ENCODE measurements around the gene MTERF2.
"Not testable (repeated sequence)": the region's sequence is repeated elsewhere in the genome, so short reads cannot be mapped to it uniquely, and the experiment has no call there.

MTERF2 gene

DNA sequence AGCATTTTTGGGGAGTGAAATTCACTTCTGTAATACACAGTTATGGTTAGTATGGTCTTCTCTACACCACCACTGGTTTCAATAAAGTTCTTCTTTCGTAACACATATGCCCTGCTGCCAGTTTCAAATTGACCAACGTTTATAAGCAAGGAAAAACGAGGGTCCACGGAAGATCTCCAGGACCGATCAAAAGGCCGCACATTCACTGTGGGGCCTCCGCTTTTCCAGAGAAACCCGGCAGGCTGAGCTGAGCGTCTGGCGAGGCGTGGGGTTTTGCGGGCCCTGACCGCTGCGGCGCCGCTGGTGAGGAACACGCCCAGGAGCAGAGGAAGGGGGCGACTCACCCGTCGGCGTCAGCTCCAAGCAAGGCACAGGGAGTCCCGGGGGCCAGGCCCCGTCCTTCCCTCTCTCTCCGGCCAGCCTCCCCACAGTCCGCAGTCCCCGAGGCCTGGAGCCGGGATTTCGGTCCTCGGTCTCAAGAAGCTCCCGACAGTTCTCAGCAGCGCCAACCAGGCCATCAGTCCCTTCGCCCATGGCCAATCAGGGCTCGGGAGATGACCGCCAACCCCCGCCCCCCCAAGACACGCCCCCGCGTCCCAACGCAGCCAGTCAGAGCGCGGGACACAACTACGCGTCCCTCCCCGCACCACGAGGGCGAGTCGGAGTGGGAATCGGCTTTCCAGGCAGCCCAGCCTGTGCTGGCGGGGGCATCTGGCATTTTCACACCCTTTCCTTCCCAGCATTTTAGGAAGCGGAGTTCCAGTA is at the start of gene MTERF2:
Gene MTERF2, minus strand, starts transcription at position 522 of the 765 bp plus-strand sequence. CDS start 8,432 bp downstream, outside the sequence.
- DNase-seq (ENCODE audit: low read depth in 1 of 2, low spot score in 1 of 2), result peak; percentile 50 to 72

GRCh38 chr12:107035733-107036132 is 48.8 kb upstream of the MTERF2 start:
- DNase-seq (ENCODE audit: low read depth in 1 of 2, low spot score in 1 of 2), result no peak

DNA sequence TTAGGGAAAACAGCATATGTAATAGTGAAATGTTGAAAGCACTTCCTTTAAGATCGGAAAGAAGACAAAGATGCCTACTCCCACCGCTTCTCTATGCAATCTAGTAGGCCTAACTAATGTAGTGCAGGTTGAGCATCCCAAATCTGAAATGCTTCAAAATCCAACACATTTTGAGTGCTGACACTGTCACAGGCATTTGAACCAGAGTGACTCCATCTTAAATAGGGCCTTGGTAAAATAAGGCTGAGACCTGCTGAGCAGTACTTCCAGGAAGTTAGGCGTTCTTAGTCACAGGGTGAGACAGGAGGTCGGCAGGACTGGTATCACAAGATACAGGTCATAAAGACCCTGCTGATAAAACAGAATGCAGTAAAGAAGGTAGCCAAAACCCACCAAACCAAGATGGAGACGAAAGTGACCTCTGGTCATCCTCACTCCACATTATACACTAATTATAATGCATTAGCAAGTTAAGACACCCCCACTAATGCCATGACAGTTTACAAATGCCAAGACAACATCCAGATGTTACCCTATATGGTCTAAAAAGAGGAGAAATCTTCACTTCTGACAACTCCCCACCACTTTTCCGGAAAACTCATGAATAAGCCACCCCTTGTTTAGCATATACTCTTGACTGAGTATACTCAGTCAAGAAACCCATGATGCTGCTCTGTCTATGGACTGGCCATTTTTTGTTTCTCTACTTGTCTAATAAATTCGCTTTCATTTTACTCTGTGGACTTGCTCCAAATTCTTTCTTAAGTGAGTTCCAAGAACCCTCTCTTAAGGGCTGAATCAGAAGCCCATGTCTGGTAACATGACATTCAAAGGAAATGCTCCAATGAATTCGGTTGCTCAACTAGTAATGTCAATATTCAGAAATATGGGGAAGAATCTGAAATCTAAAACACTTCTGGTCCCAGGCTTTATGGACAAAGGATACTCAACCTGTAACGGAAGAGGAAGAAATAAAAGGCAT is 47.1 kb upstream of the MTERF2 start:
- no peak for DNase-seq (ENCODE audit: low read depth in 1 of 2, low spot score in 1 of 2)

DNA sequence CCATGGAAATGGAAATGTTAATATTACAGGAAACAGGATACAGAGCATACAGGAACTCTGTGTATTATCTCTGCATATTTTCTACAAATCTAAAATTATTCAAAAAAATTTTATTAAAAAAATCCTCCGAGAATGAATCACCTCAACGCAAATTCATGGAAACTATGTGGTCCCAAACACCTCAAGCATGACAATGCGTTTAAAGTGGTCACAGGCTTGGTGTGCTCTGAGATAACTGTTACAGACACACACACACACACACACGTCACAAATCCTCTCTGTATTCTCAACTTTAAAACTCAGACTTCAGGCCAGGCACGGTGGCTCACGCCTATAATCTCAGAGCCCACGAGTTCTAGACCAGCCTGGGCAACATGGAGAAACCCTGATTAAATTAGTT is 45.3 kb upstream of the MTERF2 start:
- no peak for DNase-seq (ENCODE audit: low read depth in 1 of 2, low spot score in 1 of 2)

DNA sequence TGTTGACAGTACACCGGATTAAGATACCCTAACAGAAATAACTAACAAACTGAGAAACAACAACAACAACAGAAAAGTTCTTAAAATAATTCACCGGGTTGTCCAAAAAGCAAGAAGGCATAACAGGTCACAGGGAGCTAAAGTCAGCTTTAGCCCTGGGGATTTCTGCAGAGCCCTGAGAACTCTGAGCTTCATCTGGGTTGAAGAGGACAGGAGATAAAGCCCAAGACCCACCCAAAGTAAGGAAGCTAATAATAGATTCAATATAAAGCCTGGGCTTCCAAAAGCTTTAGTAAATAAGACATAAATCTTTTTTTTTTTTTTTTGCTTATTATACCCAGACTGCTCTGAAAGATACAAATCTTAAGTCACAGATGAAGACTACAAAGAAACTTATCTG is 44.1 kb upstream of the MTERF2 start:
- no peak for DNase-seq (ENCODE audit: low read depth in 1 of 2, low spot score in 1 of 2)

DNA sequence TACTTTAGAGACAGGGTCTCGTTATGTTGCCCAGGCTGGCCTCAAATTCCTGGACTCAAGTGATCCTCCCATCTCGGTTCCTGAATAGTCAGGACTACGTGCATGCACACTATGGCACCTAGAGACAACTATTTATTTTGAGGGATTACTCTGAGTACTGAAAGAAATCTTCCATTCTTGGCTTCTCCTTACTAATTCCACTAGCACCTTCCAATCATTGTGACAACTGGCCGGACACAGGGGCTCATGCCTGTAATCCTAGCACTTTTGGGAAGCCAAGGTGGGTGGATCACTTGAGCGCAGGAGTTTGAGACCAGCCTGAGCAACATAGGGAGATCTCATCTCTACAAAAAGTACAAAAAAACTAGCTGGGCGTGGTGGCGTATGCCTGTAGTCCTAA is 42.1 kb upstream of the MTERF2 start:
- DNase-seq (ENCODE audit: low read depth in 1 of 2, low spot score in 1 of 2), result no peak

DNA sequence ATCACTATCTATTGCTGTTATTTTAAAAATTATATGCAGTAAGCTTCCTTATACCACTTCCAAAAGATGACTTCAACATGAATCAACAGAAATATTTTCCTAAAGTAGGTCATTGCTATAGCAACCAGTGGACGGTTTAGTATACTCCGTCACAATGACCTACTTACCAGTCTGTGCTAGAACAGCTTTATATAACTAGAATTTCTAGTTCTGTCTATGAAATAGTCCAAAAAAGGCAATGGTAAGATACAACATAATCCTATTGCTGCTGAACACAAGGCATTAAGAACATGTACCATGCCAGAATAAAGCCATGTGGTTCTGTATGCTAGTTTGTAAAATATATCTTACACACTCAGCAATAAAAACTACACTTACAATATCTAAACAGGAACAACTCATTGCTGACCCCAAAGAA is 40.7 kb upstream of the MTERF2 start:
- no peak for DNase-seq (ENCODE audit: low read depth in 1 of 2, low spot score in 1 of 2)

- DNase-seq (ENCODE audit: low read depth in 1 of 2, low spot score in 1 of 2), result no peak
Measured at GRCh38 chr12:107026806-107027635, 40.1 kb upstream of the MTERF2 start.

DNA sequence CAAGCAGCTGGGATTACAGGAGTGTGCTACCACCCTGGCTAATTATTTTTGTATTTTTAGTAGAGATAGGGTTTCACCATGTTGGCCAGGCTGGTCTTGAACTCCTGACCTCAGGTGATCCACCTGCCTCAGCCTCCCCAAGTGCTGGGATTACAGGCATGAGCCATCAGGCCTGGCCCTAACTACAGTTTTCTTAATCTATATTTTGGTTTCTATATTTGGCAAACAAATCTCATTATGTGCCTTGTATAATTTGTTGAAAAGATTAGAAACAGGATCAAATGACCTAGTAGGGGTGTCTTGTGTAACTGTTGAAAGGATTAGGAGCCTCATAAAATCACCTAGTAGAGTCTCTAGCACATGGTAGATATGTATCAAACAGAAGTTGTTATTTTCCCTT is 39.4 kb upstream of the MTERF2 start:
- DNase-seq (ENCODE audit: low read depth in 1 of 2, low spot score in 1 of 2), result not testable (repeated sequence)

- no peak for DNase-seq (ENCODE audit: low read depth in 1 of 2, low spot score in 1 of 2)
Measured at GRCh38 chr12:107025671-107026070, 38.7 kb upstream of the MTERF2 start.

DNA sequence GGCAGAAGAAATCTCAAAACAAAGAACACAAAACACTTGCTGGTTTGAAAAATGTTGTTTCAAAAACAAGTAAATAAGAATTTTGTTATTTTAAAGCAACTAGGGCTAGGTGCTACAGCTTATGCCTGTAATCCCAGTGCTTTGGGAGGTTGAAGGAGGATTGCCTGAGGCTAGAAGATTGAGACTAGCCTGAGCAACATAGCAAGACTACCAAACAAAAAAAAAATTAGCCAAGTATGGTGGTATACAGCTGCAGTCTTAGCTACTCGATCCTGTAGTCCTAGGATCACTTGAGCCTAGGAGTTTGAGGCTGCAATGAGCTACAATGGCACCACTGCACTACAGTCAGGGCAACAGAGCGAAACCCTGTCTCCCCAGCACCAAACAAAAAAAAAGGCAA is 32.6 kb upstream of the MTERF2 start:
- DNase-seq (ENCODE audit: low read depth in 1 of 2, low spot score in 1 of 2), result no peak

GRCh38 chr12:107017042-107017441 is 30.1 kb upstream of the MTERF2 start:
- no peak for DNase-seq (ENCODE audit: low read depth in 1 of 2, low spot score in 1 of 2)

- DNase-seq (ENCODE audit: low read depth in 1 of 2, low spot score in 1 of 2), result no peak
Measured at GRCh38 chr12:107014055-107014454, 27.1 kb upstream of the MTERF2 start.

DNA sequence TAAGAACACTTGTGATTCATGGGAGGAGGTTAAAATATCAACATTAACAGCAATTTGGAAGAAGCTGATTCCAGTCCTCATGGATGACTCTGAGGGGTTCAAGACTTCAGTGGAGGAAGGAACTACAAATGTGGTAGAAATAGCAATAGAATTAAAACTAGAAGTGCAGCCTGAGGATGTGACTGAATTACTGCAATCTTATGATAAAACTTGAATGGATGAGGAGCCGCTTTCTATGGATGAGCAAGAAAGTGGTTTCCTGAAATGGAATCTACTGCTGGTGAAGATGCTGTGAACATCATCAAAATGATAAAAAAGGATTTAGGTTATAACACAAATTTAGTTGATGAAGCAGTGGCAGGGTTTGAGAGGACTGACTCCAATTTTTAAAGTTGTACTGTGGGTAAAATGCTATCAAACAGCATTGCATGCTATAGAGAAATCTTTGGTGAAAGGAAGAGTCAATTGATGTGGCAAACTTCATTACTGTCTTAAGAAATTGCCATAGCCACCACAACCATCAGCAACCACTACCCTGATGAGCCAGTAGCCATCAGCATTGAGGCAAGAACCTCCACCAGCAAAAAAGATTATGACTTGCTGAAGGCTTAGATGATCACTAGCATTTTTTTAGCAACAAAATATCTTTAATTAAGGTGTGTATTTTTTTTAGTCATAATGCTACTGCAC is 25.9 kb upstream of the MTERF2 start:
- no peak for DNase-seq (ENCODE audit: low read depth in 1 of 2, low spot score in 1 of 2)

- DNase-seq (ENCODE audit: low read depth in 1 of 2, low spot score in 1 of 2), result no peak
Measured at GRCh38 chr12:107011519-107011918, 24.6 kb upstream of the MTERF2 start.

DNA sequence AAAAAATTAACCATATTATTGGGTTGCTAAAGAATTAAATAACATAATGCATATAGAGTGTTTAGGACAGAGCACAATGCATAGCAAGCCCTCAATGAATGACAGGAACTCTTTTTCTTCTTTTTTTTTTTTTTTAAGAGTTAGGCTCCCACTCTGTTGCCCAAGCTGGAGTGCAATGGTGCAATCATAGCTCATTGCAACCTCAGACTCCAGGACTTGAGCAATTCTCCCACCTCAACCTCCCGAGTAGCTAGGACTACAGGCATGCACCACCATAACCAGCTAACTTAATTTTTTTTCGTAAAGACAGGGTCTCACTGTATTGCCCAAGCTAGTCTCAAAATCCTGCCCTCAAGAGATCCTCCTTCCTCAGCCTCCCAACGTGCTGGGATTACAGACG is 20.5 kb upstream of the MTERF2 start:
- no peak for DNase-seq (ENCODE audit: low read depth in 1 of 2, low spot score in 1 of 2)

GRCh38 chr12:107002665-107003064 is 15.7 kb upstream of the MTERF2 start:
- DNase-seq (ENCODE audit: low read depth in 1 of 2, low spot score in 1 of 2), result not testable (repeated sequence)

- DNase-seq (ENCODE audit: low read depth in 1 of 2, low spot score in 1 of 2), result no peak
Measured at GRCh38 chr12:106999446-106999845, 12.5 kb upstream of the MTERF2 start.

DNA sequence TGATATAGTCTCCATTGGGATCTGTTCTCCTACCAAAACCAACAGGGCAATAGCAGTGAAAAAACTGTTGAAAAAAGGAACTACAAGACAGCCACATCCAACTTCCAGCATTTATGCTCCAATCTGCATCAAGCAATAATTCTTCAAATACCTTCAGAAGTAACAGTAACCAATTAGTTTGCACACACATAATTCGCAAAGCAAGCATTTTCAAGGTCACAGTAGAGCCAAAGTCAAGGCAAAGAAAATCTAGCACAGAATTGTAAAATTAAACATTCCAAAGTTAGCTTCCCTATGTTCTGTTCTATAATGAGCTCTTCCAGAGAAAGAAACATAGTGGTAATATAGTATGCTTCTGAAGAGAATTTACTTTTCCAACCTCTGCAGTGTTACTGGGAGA is 11.0 kb upstream of the MTERF2 start:
- DNase-seq (ENCODE audit: low read depth in 1 of 2, low spot score in 1 of 2), result no peak

GRCh38 chr12:106996102-106996501 is 9.2 kb upstream of the MTERF2 start:
- DNase-seq (ENCODE audit: low read depth in 1 of 2, low spot score in 1 of 2), result not testable (repeated sequence)

Measured in activated T-helper 1 cell treated with anti-CD3 and anti-CD28 coated beads, Interleukin-2, amount 50 U/mL, for 16 hours (primary cell).